H1 (cell line): Measurements from ENCODE around the gene NAE1. TPM values are rescaled to one million over a fixed set of nuclear protein-coding genes. Genes with fewer than 3 reads are reported as not detected.

Source experiments
- BACH1 ChIP-seq: IDR thresholded peaks from 2 replicates; pipeline ENCODE4 v1.6.1; 2012; ENCODE audit warnings: low read length, improper control_type of control experiment
- BCL11A ChIP-seq, 2 experiments: IDR thresholded peaks; one replicate each; pipeline ENCODE4 v1.6.1; 2011; ENCODE audit warnings: low read depth in 2 of 2, low read length in 2 of 2, mild to moderate bottlenecking in 2 of 2
- EZH2 ChIP-seq: fragments of 200-600 bp; sonication (generic); IDR thresholded peaks from 2 replicates; pipeline ENCODE4 v1.7.1; 2012; ENCODE audit warnings: low read depth, mild to moderate bottlenecking, moderate library complexity, low read length, inconsistent platforms; ENCODE audit not compliant: severe bottlenecking
- FOSL1 ChIP-seq: IDR thresholded peaks from 2 replicates; pipeline ENCODE4 v1.6.1; 2011; ENCODE audit warnings: mild to moderate bottlenecking, low read depth, low read length, moderate library complexity; ENCODE audit not compliant: insufficient read depth
- JUN ChIP-seq: IDR thresholded peaks from 2 replicates; pipeline ENCODE4 v1.6.1; 2011; ENCODE audit warnings: low read depth, mild to moderate bottlenecking, improper control_type of control experiment, low read length
- TAF7 ChIP-seq: optimal IDR thresholded peaks from 2 replicates; pipeline ENCODE3; 2011; ENCODE audit warnings: low read depth, mild to moderate bottlenecking, inconsistent platforms, low read length, moderate library complexity, borderline replicate concordance
- polyA plus RNA-seq, 7 experiments: library from polyadenylated mRNA; depleted of rRNA in 3 of 7; stranded (reverse) in 5 of 7; unstranded in 2 of 7; fragments of >200 nt in 5 of 7; fragments of 200-250 nt in 2 of 7; gene quantifications; 1 replicate in 5 of 7; 2 replicates in 1 of 7; 4 replicates in 1 of 7; pipeline versions ENCODE4 v1.2.1 to v1.2.3, GENCODE V29; 2011 to 2013; ENCODE audit warnings: missing spikeins in 2 of 7, mixed read lengths in 2 of 7
- total RNA-seq: library from RNA; stranded (reverse); fragmentation: NEBNext Ultra II Directional; extraction: Animal tissue kit (Norgen Biotek cat#: 25700); gene quantifications from 2 replicates; pipeline ENCODE4 v1.2.1, GENCODE V29; 2021

The NAE1 gene
- total and polyA plus RNA-seq, 2 of the 8 experiments (the other 6 are each of a cell fraction or from before 2014, with no cell fraction given): 66.6 to 155 TPM

- TF ChIP-seq EZH2 (no peak), TAF7 (no peak), JUN (no peak), BACH1 (no peak), BCL11A (IDR thresholded peaks at IDR 0.05; ENCODE audit: low read depth in 2 of 2, low read length in 2 of 2) (no peak), FOSL1 (no peak)
- TF ChIP-seq, all 59 proteins: peak for 0
Measured at GRCh38 chr16:66856184-66856730, 25.5 kb upstream of the NAE1 start (continued).
